ENCODE measurements around the gene RNF220. TPM values are rescaled to one million over a fixed set of nuclear protein-coding genes. Genes with fewer than 3 reads are reported as not detected.

Gene RNF220
- total and polyA plus RNA-seq, 2 of the 13 experiments (the other 11 are each of a cell fraction or from before 2014, with no cell fraction given), result 48.2 to 72.1 TPM

DNA sequence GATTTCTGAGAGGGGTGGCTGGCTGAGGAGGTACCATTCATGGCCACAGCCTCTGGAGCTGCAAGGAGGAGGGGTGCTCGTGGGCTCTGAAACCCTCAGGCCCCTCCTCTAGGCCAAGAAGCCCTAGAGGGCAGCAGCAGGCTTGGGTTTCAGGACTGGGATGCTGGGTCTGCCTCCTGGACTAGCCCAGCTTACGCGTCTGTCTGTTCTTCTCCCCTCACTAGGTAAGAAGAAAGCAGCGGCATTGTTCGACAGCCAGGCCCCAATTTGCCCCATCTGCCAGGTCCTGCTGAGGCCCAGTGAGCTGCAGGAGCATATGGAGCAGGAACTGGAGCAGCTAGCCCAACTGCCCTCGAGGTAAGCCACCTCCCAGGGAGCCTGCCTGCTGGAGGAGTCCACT is 208.9 kb downstream of the RNF220 start:
- Histone ChIP-seq H2AFZ (ENCODE audit: low read length) (no peak overlapping the region), H3K4me3 (replicated peaks in 1 of 3; ENCODE audit: insufficient read depth in 1 of 3, low read depth in 2 of 3, low read length in 3 of 3) (no peak overlapping the region), H3K36me3 (replicated peaks in 1 of 2; ENCODE audit: control insufficient read depth in 1 of 2, insufficient read depth in 2 of 2, low read length in 2 of 2) (peaks cover 0 to 7% of the 10 kb centered on the region in 2 experiments; a peak in 2 of 5 replicates), H3K4me2 (ENCODE audit: low read depth, low read length) (no peak overlapping the region), H4K20me1 (ENCODE audit: insufficient read depth, low read length) (peaks cover 3% of the 10 kb centered on the region; the same call in 1 of the 2 replicates), H3K9ac (ENCODE audit: insufficient read depth, low read depth, low read length) (no peak overlapping the region), H3K27me3 (ENCODE audit: control insufficient read depth in 1 of 2, insufficient read depth in 2 of 2, low read length in 2 of 2) (peaks cover 0 to 25% of the 10 kb centered on the region in 2 experiments; a peak in 2 of 5 replicates), H3K27ac (ENCODE audit: extremely low read length, insufficient read depth, low read length) (no peak overlapping the region), H3K9me3 (ENCODE audit: low read length) (no peaks in the 10 kb centered on the region), H3K79me2 (ENCODE audit: insufficient read depth, low read length) (no peaks in the 10 kb centered on the region), H3K4me1 (ENCODE audit: insufficient read depth, low read length) (peaks cover 9% of the 10 kb centered on the region; the same call in 1 of the 2 replicates)
- ChIA-PET POLR2A (no interaction called here), CTCF (ENCODE audit: low intra/inter-chr PET ratio, low total read pairs) (no interaction called here)
- no TSS peak for BruUV-seq (replicated peaks)
- 61% methylated on average over 5 of the region's 6 CpGs for WGBS (ENCODE audit: low lambda C conversion rate)
- in situ Hi-C loops (cut with HindIII; ENCODE audit: extremely low pct_ligation_motif_present, low pct_unique_long_range_greater_than_20kb), result no loop called here
- no peak for ATAC-seq
- intact Hi-C loops (cut with micrococcal nuclease; ENCODE audit: unreplicated experiment), result no loop called here
- TF ChIP-seq ZNF574 (CRISPR knock-in tag; IDR thresholded peaks at IDR 0.05) (no peak), MLX (CRISPR knock-in tag; IDR thresholded peaks at IDR 0.05) (no peak), ZKSCAN1 (IDR thresholded peaks at IDR 0.05; ENCODE audit: low read length) (no peak), ZNF605 (CRISPR knock-in tag; IDR thresholded peaks at IDR 0.05) (no peak), KLF15 (CRISPR knock-in tag; IDR thresholded peaks at IDR 0.05; ENCODE audit: borderline replicate concordance) (no peak), FOXA1 (IDR thresholded peaks at IDR 0.05) (no peak), FOXA1 (CRISPR knock-in tag; IDR thresholded peaks at IDR 0.05) (no peak), NFATC3 (CRISPR knock-in tag; IDR thresholded peaks at IDR 0.05) (no peak), MXI1 (IDR thresholded peaks at IDR 0.05; ENCODE audit: borderline replicate concordance, low read depth, low read length) (no peak), TARDBP (CRISPR knock-in tag; IDR thresholded peaks at IDR 0.05) (no peak), HCFC1 (IDR thresholded peaks at IDR 0.05; ENCODE audit: low read depth, low read length) (no peak), MYNN (CRISPR knock-in tag; IDR thresholded peaks at IDR 0.05; ENCODE audit: low read depth) (no peak), ZNF260 (CRISPR knock-in tag; IDR thresholded peaks at IDR 0.05; ENCODE audit: borderline replicate concordance, low read depth) (no peak)
- TF ChIP-seq, protein P1, sequence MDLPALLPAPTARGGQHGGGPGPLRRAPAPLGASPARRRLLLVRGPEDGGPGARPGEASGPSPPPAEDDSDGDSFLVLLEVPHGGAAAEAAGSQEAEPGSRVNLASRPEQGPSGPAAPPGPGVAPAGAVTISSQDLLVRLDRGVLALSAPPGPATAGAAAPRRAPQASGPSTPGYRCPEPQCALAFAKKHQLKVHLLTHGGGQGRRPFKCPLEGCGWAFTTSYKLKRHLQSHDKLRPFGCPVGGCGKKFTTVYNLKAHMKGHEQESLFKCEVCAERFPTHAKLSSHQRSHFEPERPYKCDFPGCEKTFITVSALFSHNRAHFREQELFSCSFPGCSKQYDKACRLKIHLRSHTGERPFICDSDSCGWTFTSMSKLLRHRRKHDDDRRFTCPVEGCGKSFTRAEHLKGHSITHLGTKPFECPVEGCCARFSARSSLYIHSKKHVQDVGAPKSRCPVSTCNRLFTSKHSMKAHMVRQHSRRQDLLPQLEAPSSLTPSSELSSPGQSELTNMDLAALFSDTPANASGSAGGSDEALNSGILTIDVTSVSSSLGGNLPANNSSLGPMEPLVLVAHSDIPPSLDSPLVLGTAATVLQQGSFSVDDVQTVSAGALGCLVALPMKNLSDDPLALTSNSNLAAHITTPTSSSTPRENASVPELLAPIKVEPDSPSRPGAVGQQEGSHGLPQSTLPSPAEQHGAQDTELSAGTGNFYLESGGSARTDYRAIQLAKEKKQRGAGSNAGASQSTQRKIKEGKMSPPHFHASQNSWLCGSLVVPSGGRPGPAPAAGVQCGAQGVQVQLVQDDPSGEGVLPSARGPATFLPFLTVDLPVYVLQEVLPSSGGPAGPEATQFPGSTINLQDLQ (CRISPR knock-in tag; IDR thresholded peaks at IDR 0.05), result no peak
- DNase-seq (ENCODE audit: low spot score), result no peak
- FAIRE-seq, result no peak
